H1 (cell line): ENCODE results near the gene ZNF473.

Experiments
- ATF2 ChIP-seq: IDR thresholded peaks from 2 replicates; pipeline ENCODE4 v1.6.1; 2012; ENCODE audit warnings: low read length, inconsistent platforms
- CTCF ChIP-seq, 3 experiments: IDR thresholded peaks; 1 replicate in 2 of 3; 2 replicates in 1 of 3; pipeline versions ENCODE4 v1.5.1 to v1.6.1; 2011; ENCODE audit warnings: low read length in 3 of 3, mild to moderate bottlenecking in 3 of 3, inconsistent platforms in 2 of 3, low read depth in 1 of 3, moderate library complexity in 1 of 3; ENCODE audit not compliant: insufficient read depth in 1 of 3; ENCODE audit errors: control extremely low read depth in 1 of 3
- EP300 ChIP-seq, 2 experiments: IDR thresholded peaks; 1 replicate in 1 of 2; 2 replicates in 1 of 2; pipeline ENCODE4 v1.6.1; 2011 to 2012; ENCODE audit warnings: low read depth in 2 of 2, low read length in 2 of 2, mild to moderate bottlenecking in 2 of 2, borderline replicate concordance in 1 of 2, inconsistent platforms in 1 of 2, moderate library complexity in 1 of 2
- JUN ChIP-seq: IDR thresholded peaks from 2 replicates; pipeline ENCODE4 v1.6.1; 2011; ENCODE audit warnings: low read depth, mild to moderate bottlenecking, improper control_type of control experiment, low read length
- POLR2A ChIP-seq, 2 experiments: IDR thresholded peaks; 1 replicate in 1 of 2; 2 replicates in 1 of 2; pipeline ENCODE4 v1.6.1; 2011; ENCODE audit warnings: low read depth in 2 of 2, low read length in 2 of 2, mild to moderate bottlenecking in 2 of 2; ENCODE audit errors: control extremely low read depth in 1 of 2
- SP2 ChIP-seq: IDR thresholded peaks from 2 replicates; pipeline ENCODE4 v1.6.1; 2012; ENCODE audit warnings: mild to moderate bottlenecking, low read length, inconsistent platforms

- no peak for TF ChIP-seq ATF2
- TF ChIP-seq SP2 = no peak
- TF ChIP-seq EP300 (IDR thresholded peaks at IDR 0.05; ENCODE audit: borderline replicate concordance in 1 of 2, low read depth in 2 of 2, low read length in 2 of 2) = no peak
- no peak for TF ChIP-seq POLR2A (IDR thresholded peaks at IDR 0.05; ENCODE audit: control extremely low read depth in 1 of 2, low read depth in 2 of 2, low read length in 2 of 2)
- TF ChIP-seq JUN = no peak
- no peak for TF ChIP-seq CTCF (IDR thresholded peaks at IDR 0.05; ENCODE audit: control extremely low read depth in 1 of 3, insufficient read depth in 1 of 3, low read depth in 1 of 3, low read length in 3 of 3)
Measured at GRCh38 chr19:49978324-49978723, 47.5 kb upstream of the ZNF473 start.
